Stimulated activated CD4-positive, alpha-beta T cell treated with anti-CD3 and anti-CD28 coated beads, Interleukin-4, amount 100 ng/mL, for 48 hours (primary cell): ENCODE measurements around the gene ITSN1.
"Not testable (repeated sequence)": the region's sequence is repeated elsewhere in the genome, so short reads cannot be mapped to it uniquely, and the experiment has no call there.

ENCODE experiments used
- DNase-seq, 2 donors: peaks; one replicate each; pipeline ENCODE4 v3.0.0-alpha.2; 2020; ENCODE audit warnings: low read depth in 2 of 2

ITSN1 gene

DNA sequence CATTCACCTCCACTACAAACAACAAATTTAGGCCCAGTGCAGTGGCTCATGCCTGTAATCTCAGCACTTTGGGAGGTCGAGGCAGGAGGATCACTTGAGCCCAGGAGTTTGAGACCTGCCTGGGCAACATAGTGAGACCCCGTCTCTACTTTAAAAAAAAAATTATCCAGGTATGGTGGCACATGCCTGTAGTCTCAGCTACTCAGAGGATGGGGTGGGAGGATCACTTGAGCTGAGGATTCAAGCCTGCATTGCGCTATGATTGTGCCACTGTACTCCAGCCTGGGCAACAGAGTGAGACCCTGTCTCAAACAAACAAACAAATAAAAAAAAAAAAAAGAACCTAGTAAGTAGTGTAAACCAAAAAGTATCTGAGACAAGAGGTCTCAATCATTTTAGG lies 86.8 kb downstream of the ITSN1 start:
- DNase-seq = not testable (repeated sequence)

DNA sequence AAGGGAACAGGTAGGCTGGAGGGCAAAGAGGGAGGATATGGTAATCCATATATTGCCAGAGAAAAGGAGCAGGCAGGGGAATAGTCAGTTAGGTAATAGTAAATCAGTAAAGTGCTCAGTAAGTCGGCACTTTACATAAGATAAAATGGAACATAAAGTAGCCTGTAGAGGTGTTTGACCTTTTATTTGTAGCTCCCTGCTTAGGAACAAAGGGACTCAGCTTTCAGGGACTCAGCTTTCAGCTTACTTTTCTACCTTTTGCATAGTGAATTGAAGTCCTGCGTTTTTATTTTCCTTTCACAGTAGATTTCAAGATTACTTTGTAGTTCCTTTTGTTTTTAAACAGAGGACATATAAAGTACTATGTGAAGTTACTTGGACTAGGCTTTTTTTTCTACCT lies 87.3 kb downstream of the ITSN1 start:
- no peak for DNase-seq

GRCh38 chr21:33731447-33731846 lies 89.1 kb downstream of the ITSN1 start:
- DNase-seq = no peak

- no peak for DNase-seq
These were observed 89.7 kb downstream of the ITSN1 start for GRCh38 chr21:33732038-33732437.

GRCh38 chr21:33733601-33734000 lies 91.3 kb downstream of the ITSN1 start:
- no peak for DNase-seq

DNA sequence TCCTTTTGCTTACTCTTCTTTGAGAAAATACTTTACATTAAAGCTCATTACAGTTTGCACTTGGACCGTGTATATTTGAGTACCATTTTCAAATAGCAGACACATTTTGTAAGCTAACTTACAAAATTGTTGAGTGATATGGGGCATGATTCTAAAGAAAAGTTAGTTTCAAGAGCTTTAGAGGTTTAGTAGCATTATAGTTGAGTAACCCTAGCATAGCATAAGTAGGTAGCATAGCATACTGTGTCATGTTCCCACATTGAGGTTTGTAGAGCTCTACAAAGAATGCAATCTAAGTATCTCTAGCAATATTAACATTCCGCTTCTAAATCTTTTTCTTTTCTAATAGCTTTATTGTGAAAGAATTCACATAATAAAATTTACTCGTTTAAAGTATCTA lies 92.0 kb downstream of the ITSN1 start:
- no peak for DNase-seq

- DNase-seq = no peak
These were observed 92.5 kb downstream of the ITSN1 start for GRCh38 chr21:33734818-33735217.

- DNase-seq = no peak
These were observed 94.3 kb downstream of the ITSN1 start for GRCh38 chr21:33736569-33736968.

- DNase-seq = no peak
These were observed 97.4 kb downstream of the ITSN1 start for GRCh38 chr21:33739701-33740100.

- DNase-seq = no peak
These were observed 105.1 kb downstream of the ITSN1 start for GRCh38 chr21:33747420-33747819.

DNA sequence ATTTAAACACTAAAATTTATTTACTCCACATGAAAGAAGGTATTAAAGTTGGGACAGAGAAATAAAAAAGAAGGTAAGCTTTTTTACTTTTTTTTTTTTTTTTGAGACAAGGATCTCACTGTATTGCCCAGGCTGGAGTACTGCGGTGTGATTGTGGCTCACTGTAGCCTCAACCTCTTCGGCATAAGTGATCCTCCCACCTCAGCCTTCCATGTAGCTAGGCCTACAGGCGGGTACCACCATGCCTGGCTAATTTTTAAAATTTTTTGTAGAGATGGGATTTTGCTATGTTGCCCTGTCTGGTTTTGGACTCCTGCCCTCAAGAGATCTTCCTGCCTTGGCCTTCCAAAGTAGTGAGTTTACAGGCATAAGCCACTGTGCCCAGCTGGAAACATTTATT lies 106.6 kb downstream of the ITSN1 start:
- no peak for DNase-seq

GRCh38 chr21:33750017-33750416 lies 107.7 kb downstream of the ITSN1 start:
- no peak for DNase-seq

- no peak for DNase-seq
These were observed 108.8 kb downstream of the ITSN1 start for GRCh38 chr21:33751120-33751519.

DNA sequence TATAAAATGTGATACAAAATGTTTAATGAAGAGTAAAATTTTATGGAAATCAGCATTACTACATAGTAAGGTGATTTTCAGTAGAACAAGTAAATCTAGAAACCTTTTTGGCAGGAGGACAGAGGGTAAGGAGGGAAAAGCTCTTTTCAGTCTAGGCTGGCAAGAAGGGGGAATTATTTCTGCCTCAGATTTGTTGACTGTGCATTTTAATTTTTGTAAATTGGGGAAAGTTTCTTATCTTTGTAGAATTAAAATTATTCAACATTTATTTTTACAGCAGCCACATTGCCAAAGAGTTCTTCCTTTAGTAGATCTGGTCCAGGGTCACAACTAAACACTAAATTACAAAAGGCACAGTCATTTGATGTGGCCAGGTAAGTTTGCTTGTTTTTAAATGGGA lies 109.2 kb downstream of the ITSN1 start:
- no peak for DNase-seq

- no peak for DNase-seq
These were observed 110.0 kb downstream of the ITSN1 start for GRCh38 chr21:33752260-33752659.

DNA sequence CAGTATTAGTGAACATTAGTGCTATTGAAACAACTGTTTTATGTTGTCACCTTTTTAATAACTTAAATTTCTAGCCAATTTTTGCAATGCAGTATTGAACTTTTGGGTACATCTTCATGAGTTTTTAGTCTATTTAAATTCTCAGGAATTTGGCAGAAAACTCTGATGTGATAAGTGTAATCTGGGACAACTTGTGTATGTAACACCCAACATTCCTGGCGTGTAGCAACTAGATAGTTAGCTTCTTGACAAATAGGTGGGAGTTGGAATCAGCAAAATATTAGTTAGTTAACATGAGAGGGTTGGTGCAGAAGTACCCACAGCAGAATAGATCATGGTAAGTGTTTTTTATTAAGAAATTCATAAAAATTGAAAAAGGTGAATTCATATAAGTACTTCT lies 111.6 kb downstream of the ITSN1 start:
- no peak for DNase-seq

GRCh38 chr21:33754481-33754880 lies 112.2 kb downstream of the ITSN1 start:
- no peak for DNase-seq

DNA sequence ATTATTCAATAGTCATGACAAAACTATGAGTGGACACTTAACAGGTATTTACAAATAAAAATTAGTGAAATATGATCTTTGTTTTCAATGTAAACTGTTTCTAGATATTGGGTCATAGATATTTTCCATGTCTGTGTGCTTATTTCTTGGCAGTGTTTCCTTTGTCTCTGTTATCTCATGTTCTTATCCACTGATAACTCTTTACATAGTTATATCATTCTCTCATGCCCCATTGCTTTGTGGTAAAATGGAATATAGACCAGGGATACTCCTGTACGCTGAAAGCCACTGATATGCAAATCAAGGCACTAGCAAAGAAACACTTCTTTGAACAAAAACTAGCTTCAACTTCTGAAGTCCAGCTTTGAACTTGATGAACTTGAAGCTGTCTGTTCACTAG lies 113.1 kb downstream of the ITSN1 start:
- DNase-seq = no peak

DNA sequence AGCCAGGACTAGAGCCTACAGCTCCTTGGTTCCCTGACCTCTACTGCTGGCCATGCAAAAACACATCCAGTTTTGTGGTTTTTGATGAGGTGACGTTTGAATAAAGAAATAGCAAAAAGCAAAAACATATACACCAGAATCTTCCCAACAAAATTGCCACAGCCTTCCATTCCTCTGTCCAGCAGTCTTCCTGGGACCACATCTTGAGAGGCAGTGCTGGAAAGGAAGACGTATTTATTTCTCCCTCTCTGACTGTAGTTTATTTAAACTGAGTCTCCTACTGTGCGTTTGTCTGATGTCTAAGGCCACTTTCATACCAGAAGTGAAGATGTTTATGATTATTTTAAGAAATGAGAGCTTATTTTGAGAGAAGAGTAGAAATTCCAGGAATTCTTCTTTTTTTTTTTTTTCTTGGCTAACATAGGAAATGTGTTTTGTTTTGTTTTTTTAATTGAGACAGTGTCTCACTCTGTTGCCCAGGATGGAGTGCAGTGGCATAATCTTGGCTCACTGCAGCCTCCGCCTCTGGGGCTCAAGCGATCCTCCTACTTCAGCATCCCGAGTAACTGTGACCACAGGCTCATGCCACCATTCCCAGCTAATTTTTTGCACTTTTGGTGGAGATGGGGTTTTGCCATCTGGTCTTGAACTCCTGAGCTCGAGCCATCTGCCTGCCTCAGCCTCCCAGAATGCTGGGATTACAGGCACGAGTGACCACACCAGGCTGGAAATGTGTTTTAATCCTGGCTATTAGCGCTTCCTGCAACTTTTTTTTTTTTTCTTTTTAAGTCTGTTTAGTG lies 118.5 kb downstream of the ITSN1 start:
- DNase-seq = no peak

- DNase-seq = no peak
These were observed 119.2 kb downstream of the ITSN1 start for GRCh38 chr21:33761441-33762036.

- DNase-seq = no peak
These were observed 120.7 kb downstream of the ITSN1 start for GRCh38 chr21:33762803-33763581.

GRCh38 chr21:33763582-33763899 lies 121.2 kb downstream of the ITSN1 start:
- DNase-seq = no peak

- no peak for DNase-seq
These were observed 124.9 kb downstream of the ITSN1 start for GRCh38 chr21:33767236-33767635.
